HG02852 (cell line): ENCODE data around the gene ITCH.

ENCODE experiments used
- ATAC-seq: cut with Tn5 transposase; IDR thresholded peaks from one replicate; pipeline ENCODE4 v1.9.1; 2021; ENCODE audit warnings: mild to moderate bottlenecking, moderate library complexity; ENCODE audit not compliant: unreplicated experiment

Gene ITCH

DNA sequence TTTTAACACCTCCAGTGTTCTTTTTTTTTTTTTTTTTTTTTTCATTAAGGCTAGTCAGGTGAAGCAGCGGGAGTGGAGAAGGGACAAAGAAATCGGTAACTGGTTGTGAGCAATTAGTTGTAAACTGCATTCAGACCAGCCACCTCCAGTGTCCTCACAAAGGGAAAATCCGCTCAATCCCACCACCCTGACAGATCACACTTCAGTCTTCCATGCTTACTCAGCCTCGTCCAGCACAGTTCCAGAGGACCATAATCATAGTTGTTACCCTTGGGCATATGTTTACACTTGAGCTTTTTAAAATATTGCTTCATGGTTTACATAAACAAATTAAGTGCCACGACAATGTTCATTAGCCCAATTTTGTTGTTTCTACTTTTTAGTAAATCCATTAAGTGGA, 163.4 kb downstream of the ITCH start:
- no peak for ATAC-seq

DNA sequence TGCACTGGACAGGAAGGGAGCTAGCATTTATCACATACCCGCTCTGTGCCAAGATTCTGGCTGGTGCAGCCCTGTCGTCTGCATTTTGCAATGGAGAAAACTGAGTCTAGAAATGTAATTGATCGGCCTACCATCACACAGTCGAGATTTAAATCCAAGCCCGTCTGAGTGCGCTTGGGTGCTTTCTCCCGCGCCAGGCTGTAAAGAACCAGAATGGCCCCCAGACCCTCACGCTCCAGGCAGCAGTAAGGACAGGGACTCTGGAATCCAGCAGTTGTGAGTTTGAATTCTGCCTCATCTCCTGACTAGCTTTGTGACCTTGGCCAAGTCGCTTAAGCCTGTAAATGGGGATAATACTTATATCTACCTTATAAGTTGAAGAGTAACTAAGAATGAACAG, 163.9 kb downstream of the ITCH start:
- ATAC-seq = no peak

DNA sequence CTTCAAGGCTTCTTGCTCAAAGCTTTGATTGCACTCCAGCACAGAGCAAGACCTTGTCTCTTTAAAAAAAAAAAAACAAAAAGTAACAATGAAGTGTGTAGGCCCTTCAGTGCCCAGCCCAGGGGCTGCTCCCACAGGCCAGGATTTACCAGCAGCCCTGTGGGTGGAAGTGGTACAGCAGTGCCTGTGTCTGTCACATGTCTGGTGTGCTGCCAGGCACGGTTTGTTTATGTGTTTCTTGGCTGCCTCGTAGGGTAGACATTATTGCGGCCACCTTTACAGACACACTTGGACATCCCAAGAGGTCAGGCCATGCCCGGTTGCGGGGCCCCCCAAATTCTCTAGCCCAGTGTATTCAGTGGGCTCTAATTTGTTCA, 165.8 kb downstream of the ITCH start:
- no peak for ATAC-seq

DNA sequence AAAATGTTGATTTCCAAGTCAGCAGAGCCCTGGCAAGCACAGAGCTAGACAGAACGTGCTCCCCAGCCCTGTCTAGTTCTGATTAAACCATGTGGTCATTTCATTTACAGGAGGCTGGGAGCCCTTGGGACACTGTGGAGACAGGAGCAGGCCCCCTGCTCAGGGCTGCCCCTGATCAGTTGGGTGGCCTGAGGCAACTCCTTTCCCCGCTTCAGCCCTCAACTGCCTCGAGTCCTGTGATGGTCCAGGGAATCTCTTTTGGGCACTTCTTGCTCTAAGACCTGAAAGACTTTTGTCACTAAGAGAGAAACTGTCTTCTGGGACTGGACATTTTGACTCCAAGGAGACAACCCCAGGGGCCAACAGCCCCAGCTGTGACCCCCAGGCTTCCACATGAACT, 166.7 kb downstream of the ITCH start:
- ATAC-seq = no peak

DNA sequence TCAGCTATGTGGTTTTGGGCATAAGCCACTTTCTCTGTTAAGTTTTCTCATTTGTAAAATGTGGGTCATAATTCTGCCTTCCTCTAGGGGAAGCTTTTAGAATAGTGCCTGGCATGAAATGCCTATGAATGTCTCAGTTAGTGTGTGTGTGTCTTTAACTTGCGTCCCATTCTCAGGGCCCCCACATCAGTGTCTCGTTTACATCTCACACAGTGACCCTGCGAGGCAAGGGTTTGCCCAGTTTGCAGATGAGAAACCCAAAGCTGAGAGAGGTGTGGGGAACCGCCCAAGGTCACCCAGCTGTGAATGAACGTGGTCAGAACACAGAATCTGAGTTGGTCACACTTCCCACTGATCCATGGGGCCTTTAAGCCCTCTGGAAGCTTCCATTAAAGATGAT, 167.3 kb downstream of the ITCH start:
- ATAC-seq = no peak

DNA sequence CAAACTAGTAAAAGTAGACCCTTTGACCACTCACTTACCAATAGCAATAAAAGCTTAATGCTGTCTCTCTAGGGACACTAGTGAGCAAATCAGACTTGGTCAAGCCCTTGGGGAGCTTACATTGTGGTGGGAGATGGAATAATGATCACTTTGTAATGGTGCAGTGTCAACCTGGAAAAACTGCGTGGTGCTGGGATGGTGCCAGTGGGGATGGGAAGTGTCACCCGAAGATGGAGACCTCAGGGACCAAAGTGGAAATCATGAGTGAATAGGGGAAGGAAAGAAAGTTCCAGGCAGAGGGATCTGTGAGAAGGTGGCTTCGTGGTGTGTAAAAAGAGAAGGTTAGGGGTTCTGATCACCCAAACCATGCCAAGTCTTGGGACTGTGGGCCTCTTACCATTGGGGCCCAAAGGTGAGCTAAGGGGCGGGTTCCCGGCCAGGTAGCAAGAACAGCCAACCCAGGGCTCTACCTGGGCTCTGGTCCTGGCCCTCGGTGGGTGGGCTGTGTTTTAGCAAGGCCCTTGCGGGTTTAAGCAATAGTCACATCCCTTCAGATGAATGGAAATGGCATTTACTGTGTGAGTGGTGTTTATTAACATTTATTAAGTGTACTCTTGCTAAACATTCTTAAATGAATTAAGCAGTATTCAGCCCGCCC, 168.7 kb downstream of the ITCH start:
- no peak for ATAC-seq

DNA sequence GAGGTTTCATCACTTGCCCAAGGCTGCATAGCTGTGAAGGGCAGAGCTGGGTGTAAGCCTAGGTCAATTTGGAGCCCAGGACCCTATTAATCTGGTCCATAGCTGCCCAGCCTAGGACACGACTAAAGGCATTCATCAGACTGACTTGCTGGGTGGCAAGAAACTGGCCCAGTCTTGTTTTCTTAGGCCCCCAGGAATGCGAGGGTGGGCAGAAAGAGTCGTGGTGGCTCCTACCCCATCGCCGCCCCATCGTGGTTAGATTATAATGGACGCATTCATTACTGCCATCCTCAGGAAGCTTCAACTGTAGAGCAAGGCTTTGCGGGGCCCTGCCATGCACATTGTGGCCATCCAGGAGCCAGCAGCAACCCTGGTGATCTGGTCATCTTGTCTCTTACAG, 169.2 kb downstream of the ITCH start:
- ATAC-seq = no peak

DNA sequence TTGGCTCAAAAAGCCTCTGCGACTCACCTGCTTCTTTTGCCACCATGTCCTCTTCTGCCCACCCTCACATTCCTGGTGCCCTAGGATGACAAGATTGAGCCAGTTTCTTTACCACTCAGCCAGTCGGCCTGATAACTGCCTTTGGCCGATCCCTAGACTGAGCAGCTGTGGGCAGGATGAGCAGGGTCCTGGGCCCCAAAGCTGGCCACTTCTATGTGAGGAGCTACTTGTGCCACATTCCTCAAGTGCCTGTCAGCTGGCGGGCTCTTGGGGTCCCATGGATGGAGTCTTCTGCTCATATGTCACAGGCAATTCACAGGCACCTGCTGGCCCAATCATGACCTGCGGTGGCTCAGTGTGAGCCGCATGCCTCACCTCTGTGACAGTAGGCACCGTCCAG, 169.7 kb downstream of the ITCH start:
- no peak for ATAC-seq

DNA sequence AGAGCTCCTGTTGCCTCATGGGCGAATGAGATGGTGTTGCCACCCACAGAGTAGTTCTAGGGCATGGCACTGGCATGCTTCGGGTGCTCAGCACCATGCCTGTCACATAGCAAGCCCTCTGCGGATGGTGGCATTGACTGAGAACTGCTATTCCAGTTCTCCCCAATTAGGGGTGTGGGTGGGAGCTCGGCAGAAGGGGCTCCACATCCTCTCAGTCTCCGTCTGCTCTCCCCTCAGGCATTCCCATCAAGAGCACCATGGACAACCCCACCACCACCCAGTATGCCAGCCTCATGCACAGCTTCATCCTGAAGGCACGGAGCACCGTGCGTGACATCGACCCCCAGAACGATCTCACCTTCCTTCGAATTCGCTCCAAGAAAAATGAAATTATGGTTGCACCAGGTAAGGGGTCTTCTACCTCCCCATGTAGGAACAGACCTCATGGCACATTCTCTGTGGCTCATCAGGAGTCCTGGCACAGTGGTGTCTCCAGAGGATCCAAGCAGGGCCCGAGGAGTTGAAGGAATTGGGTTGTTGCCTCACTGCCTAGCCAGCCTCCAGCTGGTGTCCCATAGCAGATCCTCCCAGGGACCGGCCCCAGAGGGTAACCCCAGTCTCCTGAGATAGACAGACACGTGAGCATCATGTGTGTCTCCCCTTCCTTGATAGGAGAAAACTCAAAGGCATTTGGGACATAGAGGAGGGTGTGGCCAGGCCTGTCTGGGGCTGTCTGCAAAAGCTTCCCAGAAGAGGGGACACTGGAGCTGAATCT, 171.5 kb downstream of the ITCH start:
- ATAC-seq = no peak

DNA sequence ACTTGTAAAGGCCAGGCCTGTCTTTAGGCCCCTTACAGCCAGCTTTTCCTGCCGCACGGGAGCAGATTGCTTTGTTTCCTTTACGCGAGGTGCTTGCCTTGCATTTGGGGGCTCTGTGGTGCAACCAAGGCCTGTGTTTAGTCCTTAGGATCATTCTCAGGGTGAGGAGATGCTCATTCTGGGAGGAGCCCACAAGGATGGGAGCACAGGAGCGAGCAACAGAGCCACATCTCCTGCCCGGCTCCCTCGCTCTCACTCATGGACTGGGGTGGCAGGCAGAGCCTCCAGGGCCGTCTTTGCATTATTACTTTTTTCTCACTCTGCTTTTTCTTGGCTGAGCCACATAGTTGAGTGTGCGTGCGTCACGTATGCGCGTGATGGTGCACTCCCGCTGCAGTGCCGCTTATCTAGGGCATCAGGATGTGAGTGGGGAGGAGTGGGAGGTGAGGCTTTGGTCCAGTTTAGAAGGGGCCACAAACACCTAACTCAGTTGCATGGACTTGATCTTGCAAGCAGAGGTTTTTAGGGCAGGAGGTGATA, 172.3 kb downstream of the ITCH start:
- no peak for ATAC-seq

DNA sequence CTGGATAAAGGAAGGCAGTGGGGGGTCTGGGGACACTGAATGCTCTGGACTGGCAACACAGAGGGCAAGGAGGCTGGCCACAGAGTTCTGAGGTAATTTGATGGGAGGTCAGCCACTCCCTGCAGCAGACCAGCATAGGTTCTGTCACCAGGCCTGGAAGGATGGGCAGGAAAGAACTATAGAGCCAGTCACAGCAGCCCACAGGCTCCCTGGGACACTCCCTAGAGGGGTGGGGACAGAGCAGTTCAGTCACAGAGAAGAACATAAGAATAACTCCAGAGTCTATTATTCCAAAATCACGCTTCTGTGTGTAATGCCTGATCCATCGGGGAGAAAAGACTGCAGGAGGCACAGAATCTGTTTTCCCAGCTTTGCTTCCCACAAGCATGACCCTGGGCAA, 172.8 kb downstream of the ITCH start:
- no peak for ATAC-seq

DNA sequence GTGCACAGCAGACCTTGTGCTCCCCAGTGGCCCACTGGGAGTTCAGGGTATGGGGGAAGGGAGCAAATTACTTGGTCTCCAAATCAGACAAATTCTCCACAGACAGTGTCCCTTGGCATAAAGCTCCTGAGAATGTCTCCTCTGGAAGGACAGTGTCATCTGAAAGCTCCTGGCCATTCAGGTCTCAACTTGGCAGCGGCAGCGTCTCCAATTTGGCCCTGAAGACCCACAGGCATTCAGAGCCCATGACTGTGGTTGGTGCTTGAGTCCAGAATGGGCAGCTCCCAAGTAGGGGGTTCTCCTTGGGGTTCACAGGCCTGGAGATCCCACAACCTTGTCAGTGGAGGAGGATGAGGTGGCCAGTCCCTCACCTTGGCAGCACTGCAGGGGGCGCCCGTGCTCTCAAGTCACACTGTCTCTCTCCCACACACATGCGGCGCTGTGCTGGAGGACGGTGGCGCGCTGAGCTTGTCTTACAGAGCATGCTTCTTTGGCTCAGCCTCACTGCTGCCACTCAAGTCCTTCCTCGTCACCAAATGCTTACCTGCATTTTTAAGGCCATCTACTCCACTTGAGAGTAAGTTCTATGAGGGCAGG, 173.8 kb downstream of the ITCH start:
- ATAC-seq = no peak

DNA sequence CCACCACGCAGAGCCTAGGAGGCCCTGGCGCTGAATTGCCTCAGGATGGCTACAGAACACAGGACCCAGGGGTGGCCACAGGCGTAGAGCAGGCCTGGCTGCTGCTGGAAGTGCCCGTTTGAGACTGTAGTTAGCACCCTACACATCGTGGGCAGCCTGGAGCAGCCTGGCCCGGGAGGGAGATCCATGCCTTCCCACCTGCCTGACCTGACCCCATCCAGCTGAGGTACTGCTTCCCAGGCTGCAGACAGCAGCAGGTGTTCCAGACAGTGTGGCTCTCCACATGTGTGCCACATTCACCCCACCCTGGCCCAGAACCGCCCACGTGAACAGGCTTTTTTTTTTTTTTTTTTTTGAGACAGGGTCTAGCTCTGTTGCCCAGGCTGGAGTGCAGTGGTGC, 174.6 kb downstream of the ITCH start:
- no peak for ATAC-seq

DNA sequence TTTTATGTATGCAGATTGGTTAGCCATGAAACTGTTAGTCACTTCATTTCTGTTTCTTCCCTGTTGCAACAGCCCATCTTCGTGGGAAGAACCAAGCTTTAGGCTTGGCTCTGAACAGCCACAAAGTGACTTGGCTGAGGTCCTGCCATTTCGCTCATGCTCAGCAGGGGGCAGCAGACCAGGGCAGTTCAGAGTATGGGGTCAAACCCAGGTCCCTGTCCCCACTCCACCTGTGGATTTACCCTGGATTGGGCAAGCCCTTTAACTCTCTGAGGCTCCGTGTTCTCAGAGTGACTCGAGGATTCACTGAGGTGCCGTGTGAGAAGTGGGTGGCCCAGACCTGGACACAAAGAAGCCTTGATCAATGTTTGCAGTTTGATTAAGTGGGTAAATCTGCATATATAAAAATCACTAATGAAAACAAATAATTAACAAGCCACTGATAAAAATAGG, 175.6 kb downstream of the ITCH start:
- no peak for ATAC-seq

DNA sequence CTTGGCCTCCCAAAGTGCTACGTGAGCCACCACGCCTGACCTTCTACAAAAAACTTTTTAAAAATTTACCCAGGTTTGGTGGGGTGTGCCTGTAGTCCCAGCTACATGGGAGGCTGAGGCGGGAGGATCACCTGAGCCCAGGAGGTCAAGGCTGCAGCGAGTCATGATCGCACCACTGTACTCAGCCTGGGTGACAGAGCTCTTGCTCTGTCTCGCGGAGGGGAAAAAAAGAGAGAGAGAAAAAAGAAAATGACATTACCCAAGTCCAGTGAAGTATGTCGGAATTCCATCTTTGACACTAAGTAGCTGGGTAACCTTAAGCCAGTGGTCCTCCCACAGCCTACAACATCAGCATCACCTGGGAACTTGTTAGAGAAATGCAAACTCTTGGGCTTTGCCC, 176.7 kb downstream of the ITCH start:
- no peak for ATAC-seq

DNA sequence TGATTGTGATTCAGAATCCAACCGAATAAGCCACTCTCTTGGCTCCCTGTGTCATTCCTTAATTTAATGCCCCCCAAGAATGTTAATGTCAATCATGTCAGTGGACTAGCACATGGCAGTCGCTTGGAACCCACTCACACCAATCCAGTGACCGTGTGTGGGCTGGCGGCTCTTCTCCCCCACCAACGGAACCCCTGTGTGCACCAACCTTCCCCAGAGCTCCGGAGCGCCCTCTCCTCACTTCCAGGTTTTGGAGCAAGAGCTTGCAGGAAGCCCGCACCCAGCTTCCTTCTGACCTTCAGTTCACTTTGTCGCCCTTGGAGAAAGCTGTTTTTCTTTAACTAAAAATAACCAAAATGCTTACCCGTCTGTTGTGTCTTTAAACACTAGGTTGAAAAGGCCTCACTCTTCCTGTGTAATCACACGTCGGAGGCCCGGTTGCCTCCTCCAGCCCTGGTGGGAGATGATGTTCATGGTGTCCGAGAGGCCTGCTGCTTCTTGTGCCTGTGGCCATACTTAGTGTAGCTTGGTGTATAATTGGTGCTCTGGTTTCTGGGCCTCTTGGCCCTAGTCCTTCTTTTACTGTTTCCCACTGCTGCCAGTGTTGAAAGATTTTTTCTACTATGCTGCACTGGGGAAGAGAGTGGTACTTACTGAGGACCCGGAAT, 177.7 kb downstream of the ITCH start:
- no peak for ATAC-seq

DNA sequence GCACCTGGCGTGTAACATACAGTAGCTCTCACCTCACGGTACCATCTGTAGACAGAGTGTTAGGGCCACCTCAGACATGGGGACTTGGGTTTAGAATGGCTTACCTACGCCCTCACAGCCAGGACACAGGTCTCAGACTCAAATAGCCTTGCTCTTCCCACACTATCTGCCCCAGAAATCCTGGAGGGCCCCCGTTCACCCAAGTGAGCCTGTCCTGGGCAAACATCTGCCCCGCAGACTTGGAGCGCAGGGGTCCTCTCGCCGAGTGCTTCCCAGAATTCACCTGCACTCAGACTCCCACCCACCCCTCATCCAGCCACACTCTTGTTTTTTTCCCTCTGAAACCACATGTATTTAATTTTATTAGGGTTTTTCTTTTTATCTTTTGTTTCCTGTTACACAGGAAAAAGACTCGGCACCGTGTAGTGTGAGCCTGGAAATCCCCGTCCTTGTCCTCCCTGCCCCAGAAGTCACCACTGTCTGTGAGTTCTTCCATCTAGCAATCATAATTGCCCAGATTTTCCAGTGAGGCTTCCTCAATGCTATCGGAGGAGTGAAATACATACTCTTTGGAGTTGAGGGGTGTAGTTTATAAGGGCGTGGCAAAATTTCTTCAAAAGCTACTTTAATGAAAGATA, 178.3 kb downstream of the ITCH start:
- ATAC-seq = no peak

DNA sequence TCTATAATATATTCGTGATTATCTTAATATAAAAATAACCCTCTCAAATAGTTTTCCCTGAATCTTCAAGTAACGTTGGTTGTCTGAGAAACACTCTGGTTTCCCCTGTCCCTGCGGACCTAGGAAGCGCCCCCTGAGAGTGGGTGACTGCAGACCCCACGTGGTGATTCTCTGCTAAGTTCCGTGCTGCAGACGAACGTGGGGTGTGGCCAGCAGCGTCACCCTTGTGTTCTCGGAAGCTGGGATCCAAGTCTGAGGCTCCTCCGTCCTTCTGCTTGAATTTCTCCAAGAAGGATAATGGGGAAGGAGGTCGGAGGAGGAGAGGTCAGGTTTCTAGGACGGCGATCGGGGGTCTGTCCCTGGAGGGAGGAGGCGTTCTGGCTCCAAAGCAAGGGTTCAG, 178.8 kb downstream of the ITCH start:
- ATAC-seq = no peak

DNA sequence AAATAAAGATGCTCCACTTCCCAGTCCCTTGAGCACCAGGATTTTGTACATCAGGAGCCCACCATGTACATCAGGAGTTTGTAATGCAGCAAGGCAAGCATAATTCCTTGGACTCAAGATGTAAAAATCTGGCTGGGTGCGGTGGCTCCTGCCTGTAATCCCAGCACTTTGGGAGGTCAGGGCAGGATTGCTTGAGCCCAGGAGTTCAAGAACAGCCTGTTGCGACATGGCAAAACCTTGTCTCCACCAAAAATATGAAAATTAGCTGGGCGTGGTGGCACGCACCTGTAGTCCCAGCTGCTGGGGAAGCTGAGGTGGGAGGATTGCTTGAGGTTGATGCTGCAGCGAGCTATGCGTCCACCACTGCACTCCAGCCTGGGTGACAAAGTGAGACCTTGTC, 179.4 kb downstream of the ITCH start:
- no peak for ATAC-seq

DNA sequence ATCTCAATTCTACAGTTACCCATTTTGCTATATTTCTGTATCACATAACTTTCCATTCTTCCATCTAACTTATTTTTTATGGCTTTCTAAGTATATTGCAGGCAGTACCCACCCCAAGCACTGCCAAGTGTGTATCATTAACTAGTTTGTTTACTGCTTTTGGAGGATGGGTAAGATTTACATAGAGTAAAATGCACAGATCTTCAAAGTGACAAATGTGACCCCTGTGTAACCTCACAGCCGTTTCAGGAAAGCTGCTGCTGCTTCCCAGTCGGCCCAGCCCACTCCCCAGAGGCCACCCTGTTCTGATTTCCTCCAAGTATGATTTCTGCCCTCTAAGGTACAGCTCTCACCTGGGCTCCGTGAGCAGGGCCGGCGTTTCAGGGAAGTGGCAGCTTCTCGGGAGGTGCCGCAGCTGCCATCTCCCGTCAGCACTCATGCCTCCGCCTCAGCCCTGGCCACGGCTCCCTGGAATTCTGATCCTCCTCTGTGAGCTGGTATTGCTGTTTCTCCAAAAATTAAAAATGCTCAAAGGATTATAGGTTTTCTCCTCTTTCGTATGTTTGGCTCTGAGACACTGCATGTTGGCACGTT, 180.5 kb downstream of the ITCH start:
- no peak for ATAC-seq
